ENCODE measurements around the gene GTPBP3. TPM values are rescaled to one million over a fixed set of nuclear protein-coding genes. Genes with fewer than 3 reads are reported as not detected.

GTPBP3 gene
- total and polyA plus RNA-seq, 2 of the 13 experiments (the other 11 are each of a cell fraction or from before 2014, with no cell fraction given): 17.5 to 30.0 TPM

DNA sequence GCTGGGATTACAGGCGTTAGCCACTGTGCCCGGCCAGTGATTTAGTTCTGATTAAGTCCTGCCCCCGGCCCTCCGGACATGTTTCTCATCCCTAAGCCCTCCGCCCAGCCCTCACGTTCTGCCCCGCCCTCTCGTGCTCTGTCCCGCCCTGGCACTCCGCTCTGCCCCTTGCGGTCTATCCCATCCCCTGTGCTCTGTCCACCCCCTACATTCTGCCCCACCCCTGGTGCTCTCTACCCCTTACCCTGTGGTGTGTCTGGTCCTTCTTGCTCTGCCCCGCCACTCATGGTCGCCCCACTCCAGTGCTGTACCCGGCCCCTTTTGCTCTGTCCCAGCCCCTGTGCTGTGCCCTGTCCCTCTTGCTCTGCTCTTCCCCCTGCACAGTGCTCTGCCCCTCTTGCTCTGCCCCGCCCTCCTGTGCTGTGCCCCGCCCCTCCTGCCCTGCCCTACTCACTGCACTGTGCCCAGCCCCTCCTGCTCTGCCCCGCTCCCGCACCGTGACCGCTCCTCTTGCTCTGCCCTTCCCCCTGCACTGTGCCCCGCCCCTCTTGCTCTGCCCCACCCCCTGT lies 3.0 kb downstream of the GTPBP3 start (continued):
- TF ChIP-seq, protein P1, sequence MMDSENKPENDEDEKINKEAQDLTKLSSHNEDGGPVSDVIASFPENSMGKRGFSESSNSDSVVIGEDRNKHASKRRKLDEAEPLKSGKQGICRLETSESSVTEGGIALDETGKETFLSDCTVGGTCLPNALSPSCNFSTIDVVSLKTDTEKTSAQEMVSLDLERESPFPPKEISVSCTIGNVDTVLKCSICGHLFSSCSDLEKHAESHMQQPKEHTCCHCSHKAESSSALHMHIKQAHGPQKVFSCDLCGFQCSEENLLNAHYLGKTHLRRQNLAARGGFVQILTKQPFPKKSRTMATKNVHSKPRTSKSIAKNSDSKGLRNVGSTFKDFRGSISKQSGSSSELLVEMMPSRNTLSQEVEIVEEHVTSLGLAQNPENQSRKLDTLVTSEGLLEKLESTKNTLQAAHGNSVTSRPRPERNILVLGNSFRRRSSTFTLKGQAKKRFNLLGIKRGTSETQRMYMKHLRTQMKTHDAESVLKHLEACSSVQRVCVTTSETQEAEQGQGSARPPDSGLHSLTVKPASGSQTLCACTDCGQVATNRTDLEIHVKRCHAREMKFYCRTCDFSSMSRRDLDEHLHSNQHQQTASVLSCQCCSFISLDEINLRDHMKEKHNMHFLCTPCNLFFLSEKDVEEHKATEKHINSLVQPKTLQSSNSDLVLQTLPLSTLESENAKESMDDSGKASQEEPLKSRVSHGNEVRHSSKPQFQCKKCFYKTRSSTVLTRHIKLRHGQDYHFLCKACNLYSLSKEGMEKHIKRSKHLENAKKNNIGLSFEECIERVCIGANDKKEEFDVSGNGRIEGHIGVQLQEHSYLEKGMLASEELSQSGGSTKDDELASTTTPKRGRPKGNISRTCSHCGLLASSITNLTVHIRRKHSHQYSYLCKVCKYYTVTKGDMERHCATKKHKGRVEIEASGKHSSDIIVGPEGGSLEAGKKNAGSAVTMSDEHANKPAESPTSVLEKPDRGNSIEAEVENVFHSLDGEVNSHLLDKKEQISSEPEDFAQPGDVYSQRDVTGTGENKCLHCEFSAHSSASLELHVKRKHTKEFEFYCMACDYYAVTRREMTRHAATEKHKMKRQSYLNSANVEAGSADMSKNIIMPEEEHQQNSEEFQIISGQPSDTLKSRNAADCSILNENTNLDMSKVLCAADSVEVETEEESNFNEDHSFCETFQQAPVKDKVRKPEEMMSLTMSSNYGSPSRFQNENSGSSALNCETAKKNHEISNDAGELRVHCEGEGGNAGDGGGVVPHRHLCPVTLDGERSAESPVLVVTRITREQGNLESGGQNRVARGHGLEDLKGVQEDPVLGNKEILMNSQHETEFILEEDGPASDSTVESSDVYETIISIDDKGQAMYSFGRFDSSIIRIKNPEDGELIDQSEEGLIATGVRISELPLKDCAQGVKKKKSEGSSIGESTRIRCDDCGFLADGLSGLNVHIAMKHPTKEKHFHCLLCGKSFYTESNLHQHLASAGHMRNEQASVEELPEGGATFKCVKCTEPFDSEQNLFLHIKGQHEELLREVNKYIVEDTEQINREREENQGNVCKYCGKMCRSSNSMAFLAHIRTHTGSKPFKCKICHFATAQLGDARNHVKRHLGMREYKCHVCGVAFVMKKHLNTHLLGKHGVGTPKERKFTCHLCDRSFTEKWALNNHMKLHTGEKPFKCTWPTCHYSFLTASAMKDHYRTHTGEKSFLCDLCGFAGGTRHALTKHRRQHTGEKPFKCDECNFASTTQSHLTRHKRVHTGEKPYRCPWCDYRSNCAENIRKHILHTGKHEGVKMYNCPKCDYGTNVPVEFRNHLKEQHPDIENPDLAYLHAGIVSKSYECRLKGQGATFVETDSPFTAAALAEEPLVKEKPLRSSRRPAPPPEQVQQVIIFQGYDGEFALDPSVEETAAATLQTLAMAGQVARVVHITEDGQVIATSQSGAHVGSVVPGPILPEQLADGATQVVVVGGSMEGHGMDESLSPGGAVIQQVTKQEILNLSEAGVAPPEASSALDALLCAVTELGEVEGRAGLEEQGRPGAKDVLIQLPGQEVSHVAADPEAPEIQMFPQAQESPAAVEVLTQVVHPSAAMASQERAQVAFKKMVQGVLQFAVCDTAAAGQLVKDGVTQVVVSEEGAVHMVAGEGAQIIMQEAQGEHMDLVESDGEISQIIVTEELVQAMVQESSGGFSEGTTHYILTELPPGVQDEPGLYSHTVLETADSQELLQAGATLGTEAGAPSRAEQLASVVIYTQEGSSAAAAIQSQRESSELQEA (CRISPR knock-in tag; IDR thresholded peaks at IDR 0.05; ENCODE audit: not compliant biosample characterization): no peak
- TF ChIP-seq, protein P2, sequence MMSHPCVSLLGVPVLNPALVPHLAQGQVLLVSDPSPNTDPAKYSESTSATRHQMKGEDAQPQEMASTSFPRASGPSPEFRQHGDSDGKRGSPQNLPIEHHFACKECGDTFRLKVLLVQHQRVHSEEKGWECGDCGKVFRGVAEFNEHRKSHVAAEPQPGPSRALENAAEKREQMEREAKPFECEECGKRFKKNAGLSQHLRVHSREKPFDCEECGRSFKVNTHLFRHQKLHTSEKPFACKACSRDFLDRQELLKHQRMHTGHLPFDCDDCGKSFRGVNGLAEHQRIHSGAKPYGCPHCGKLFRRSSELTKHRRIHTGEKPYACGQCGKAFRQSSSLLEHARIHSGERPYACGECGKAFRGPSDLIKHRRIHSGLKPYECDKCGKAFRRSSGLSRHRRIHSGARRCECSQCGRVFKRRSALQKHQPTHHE (CRISPR knock-in tag; IDR thresholded peaks at IDR 0.05; ENCODE audit: borderline replicate concordance): 0 out of 2 replicates have a peak, but pooled peaks have one; percentile 22
- TF ChIP-seq, protein P3, sequence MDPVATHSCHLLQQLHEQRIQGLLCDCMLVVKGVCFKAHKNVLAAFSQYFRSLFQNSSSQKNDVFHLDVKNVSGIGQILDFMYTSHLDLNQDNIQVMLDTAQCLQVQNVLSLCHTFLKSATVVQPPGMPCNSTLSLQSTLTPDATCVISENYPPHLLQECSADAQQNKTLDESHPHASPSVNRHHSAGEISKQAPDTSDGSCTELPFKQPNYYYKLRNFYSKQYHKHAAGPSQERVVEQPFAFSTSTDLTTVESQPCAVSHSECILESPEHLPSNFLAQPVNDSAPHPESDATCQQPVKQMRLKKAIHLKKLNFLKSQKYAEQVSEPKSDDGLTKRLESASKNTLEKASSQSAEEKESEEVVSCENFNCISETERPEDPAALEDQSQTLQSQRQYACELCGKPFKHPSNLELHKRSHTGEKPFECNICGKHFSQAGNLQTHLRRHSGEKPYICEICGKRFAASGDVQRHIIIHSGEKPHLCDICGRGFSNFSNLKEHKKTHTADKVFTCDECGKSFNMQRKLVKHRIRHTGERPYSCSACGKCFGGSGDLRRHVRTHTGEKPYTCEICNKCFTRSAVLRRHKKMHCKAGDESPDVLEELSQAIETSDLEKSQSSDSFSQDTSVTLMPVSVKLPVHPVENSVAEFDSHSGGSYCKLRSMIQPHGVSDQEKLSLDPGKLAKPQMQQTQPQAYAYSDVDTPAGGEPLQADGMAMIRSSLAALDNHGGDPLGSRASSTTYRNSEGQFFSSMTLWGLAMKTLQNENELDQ (CRISPR knock-in tag; IDR thresholded peaks at IDR 0.05; ENCODE audit: borderline replicate concordance): no peak
- TF ChIP-seq, protein P4, sequence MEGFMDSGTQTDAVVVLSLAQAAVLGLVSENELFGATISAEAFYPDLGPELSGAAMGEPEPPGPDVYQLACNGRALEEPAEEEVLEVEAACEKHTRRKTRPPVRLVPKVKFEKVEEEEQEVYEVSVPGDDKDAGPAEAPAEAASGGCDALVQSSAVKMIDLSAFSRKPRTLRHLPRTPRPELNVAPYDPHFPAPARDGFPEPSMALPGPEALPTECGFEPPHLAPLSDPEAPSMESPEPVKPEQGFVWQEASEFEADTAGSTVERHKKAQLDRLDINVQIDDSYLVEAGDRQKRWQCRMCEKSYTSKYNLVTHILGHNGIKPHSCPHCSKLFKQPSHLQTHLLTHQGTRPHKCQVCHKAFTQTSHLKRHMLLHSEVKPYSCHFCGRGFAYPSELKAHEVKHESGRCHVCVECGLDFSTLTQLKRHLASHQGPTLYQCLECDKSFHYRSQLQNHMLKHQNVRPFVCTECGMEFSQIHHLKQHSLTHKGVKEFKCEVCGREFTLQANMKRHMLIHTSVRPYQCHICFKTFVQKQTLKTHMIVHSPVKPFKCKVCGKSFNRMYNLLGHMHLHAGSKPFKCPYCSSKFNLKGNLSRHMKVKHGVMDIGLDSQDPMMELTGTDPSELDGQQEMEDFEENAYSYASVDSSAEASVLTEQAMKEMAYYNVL (CRISPR knock-in tag; IDR thresholded peaks at IDR 0.05; ENCODE audit: borderline replicate concordance): no peak
- TF ChIP-seq HOXA9 (CRISPR knock-in tag; IDR thresholded peaks at IDR 0.05; ENCODE audit: borderline replicate concordance) (no peak), THAP11 (CRISPR knock-in tag; IDR thresholded peaks at IDR 0.05) (no peak), ZNF441 (CRISPR knock-in tag; IDR thresholded peaks at IDR 0.05; ENCODE audit: borderline replicate concordance) (no peak)
- TF ChIP-seq, protein P5, sequence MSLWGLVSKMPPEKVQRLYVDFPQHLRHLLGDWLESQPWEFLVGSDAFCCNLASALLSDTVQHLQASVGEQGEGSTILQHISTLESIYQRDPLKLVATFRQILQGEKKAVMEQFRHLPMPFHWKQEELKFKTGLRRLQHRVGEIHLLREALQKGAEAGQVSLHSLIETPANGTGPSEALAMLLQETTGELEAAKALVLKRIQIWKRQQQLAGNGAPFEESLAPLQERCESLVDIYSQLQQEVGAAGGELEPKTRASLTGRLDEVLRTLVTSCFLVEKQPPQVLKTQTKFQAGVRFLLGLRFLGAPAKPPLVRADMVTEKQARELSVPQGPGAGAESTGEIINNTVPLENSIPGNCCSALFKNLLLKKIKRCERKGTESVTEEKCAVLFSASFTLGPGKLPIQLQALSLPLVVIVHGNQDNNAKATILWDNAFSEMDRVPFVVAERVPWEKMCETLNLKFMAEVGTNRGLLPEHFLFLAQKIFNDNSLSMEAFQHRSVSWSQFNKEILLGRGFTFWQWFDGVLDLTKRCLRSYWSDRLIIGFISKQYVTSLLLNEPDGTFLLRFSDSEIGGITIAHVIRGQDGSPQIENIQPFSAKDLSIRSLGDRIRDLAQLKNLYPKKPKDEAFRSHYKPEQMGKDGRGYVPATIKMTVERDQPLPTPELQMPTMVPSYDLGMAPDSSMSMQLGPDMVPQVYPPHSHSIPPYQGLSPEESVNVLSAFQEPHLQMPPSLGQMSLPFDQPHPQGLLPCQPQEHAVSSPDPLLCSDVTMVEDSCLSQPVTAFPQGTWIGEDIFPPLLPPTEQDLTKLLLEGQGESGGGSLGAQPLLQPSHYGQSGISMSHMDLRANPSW (CRISPR knock-in tag; IDR thresholded peaks at IDR 0.05; ENCODE audit: borderline replicate concordance): no peak
